ENCODE data around the gene SCRN1. TPM values are rescaled to one million over a fixed set of nuclear protein-coding genes. Genes with fewer than 3 reads are reported as not detected.
A peak's percentile ranks its signal among the peaks of the same experiment; 100 is the strongest.

SCRN1 gene
- total and polyA plus RNA-seq, 2 experiments from 2014 or later, result 15.2 to 66.7 TPM

- Histone ChIP-seq H3K9me2 (ENCODE audit: insufficient read depth) (no peaks in the 10 kb centered on the region), H4K20me1 (replicated peaks; ENCODE audit: insufficient read depth) (peaks cover 11% of the 10 kb centered on the region), H3K27me3 (ENCODE audit: insufficient read depth) (no peaks in the 10 kb centered on the region), H3K4me3 (no peak overlapping the region), H3K36me3 (ENCODE audit: insufficient read depth) (peaks cover 4% of the 10 kb centered on the region; the same call in 1 of the 2 replicates), H3K79me2 (replicated peaks; ENCODE audit: insufficient read depth) (peaks cover 14% of the 10 kb centered on the region), H3K4me1 (ENCODE audit: insufficient read depth) (peaks cover 9% of the 10 kb centered on the region; the same call in 1 of the 2 replicates), H2AFZ (no peak overlapping the region), H3K27ac (ENCODE audit: low read depth) (no peak overlapping the region), H3F3A (replicated peaks; ENCODE audit: low read depth) (no peaks in the 10 kb centered on the region), H3K4me2 (no peak overlapping the region)
- Mint-ChIP-seq H3K27me3 (ENCODE audit: insufficient read depth, low read depth, poor library complexity) (no peaks in the 10 kb centered on the region), H3K27ac (no peak overlapping the region), H3K4me1 (peaks cover 23% of the 10 kb centered on the region), H3K36me3 (ENCODE audit: low read depth) (peaks cover 14% of the 10 kb centered on the region), H3K9me3 (peaks cover 3% of the 10 kb centered on the region; the same call in 2 of the 3 replicates), H3K4me3 (no peak overlapping the region)
- DNase-seq (ENCODE audit: low spot score), result no peak
- no peak for TF ChIP-seq ZNF462 (CRISPR knock-in tag; IDR thresholded peaks at IDR 0.05)
- no peak for TF ChIP-seq NANOG (IDR thresholded peaks at IDR 0.05; ENCODE audit: borderline replicate concordance)
- ATAC-seq, result peak; percentile 71
Observed at GRCh38 chr7:29957521-29958310, 31.9 kb downstream of the SCRN1 start.

GRCh38 chr7:29956487-29956836, 33.1 kb downstream of the SCRN1 start:
- Mint-ChIP-seq H3K27ac (no peak overlapping the region), H3K4me3 (no peak overlapping the region)
- TF ChIP-seq CREB1 (CRISPR knock-in tag; IDR thresholded peaks at IDR 0.05; ENCODE audit: low read depth) (no peak), JUNB (IDR thresholded peaks at IDR 0.05; ENCODE audit: unreplicated experiment) (no peak), STAT1 (IDR thresholded peaks at IDR 0.05; ENCODE audit: unreplicated experiment) (no peak)

More at GRCh38 chr7:29956487-29956836, 33.1 kb downstream of the SCRN1 start:
- Histone ChIP-seq H3F3A (replicated peaks; ENCODE audit: low read depth) (no peaks in the 10 kb centered on the region), H3K4me2 (no peak overlapping the region), H3K4me3 (no peak overlapping the region), H2AFZ (no peak overlapping the region), H4K20me1 (replicated peaks; ENCODE audit: insufficient read depth) (peaks cover 11% of the 10 kb centered on the region), H3K4me1 (ENCODE audit: insufficient read depth) (peaks cover 9% of the 10 kb centered on the region; the same call in 1 of the 2 replicates), H3K36me3 (ENCODE audit: insufficient read depth) (peaks cover 12% of the 10 kb centered on the region), H3K27me3 (ENCODE audit: insufficient read depth) (no peaks in the 10 kb centered on the region), H3K27ac (ENCODE audit: low read depth) (no peak overlapping the region), H3K9me2 (ENCODE audit: insufficient read depth) (no peaks in the 10 kb centered on the region), H3K79me2 (replicated peaks; ENCODE audit: insufficient read depth) (peaks cover 14% of the 10 kb centered on the region)
- Mint-ChIP-seq H3K36me3 (ENCODE audit: low read depth) (peaks cover 23% of the 10 kb centered on the region), H3K27me3 (ENCODE audit: insufficient read depth, low read depth, poor library complexity) (no peaks in the 10 kb centered on the region), H3K4me1 (peaks cover 23% of the 10 kb centered on the region), H3K9me3 (no peaks in the 10 kb centered on the region; the same call in 1 of the 3 replicates)
- no peak for ATAC-seq
- no peak for DNase-seq (ENCODE audit: low spot score)

Measured in GM23338 (cell line).